GM12874 (cell line): ENCODE results near the gene AP3D1.

Experiments used
- CTCF ChIP-seq: IDR thresholded peaks from 2 replicates; pipeline ENCODE4 v1.5.1; 2011; ENCODE audit warnings: low read depth, mild to moderate bottlenecking, control low read depth, low read length, moderate library complexity; ENCODE audit not compliant: insufficient read depth

Gene AP3D1

GRCh38 chr19:2123682-2124387, 27.5 kb downstream of the AP3D1 start:
- TF ChIP-seq CTCF, result no peak

GRCh38 chr19:2122982-2123381, 28.4 kb downstream of the AP3D1 start:
- no peak for TF ChIP-seq CTCF

- TF ChIP-seq CTCF, result no peak
Measured at GRCh38 chr19:2122251-2122650, 29.1 kb downstream of the AP3D1 start.

- no peak for TF ChIP-seq CTCF
Measured at GRCh38 chr19:2121416-2122051, 29.8 kb downstream of the AP3D1 start.

GRCh38 chr19:2120821-2121220, 30.5 kb downstream of the AP3D1 start:
- no peak for TF ChIP-seq CTCF

GRCh38 chr19:2119921-2120785, 31.2 kb downstream of the AP3D1 start:
- no peak for TF ChIP-seq CTCF

GRCh38 chr19:2118438-2118837, 32.9 kb downstream of the AP3D1 start:
- no peak for TF ChIP-seq CTCF
